GM12872 (cell line): ENCODE measurements around the gene FMN2.

ENCODE experiments used
- TF ChIP-seq, protein P1 (sequence below): IDR thresholded peaks from 3 replicates; pipeline ENCODE4 v1.5.1; 2011; ENCODE audit warnings: low read depth, mild to moderate bottlenecking, low read length, moderate library complexity; ENCODE audit not compliant: insufficient read depth

Gene FMN2

DNA sequence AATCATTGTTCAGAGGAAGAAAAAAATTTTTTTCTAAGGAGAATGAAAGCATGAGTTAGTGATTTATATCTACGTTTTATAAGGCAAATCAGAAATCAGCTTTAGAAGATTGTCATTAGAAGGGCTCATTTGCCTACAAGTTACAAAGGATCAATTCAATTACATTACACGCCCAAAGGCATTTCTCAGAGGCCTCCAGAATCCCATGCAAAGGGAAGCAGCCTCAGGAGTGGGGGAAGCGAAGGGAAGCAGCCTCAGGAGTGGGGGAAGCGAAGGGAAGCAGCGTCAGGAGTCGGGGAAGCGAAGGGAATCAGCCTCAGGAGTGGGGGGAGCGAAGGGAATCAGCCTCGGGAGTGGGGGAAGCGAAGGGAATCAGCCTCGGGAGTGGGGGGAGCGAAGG lies 314.1 kb downstream of the FMN2 start:
- TF ChIP-seq, protein P1, sequence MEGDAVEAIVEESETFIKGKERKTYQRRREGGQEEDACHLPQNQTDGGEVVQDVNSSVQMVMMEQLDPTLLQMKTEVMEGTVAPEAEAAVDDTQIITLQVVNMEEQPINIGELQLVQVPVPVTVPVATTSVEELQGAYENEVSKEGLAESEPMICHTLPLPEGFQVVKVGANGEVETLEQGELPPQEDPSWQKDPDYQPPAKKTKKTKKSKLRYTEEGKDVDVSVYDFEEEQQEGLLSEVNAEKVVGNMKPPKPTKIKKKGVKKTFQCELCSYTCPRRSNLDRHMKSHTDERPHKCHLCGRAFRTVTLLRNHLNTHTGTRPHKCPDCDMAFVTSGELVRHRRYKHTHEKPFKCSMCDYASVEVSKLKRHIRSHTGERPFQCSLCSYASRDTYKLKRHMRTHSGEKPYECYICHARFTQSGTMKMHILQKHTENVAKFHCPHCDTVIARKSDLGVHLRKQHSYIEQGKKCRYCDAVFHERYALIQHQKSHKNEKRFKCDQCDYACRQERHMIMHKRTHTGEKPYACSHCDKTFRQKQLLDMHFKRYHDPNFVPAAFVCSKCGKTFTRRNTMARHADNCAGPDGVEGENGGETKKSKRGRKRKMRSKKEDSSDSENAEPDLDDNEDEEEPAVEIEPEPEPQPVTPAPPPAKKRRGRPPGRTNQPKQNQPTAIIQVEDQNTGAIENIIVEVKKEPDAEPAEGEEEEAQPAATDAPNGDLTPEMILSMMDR, result no peak

DNA sequence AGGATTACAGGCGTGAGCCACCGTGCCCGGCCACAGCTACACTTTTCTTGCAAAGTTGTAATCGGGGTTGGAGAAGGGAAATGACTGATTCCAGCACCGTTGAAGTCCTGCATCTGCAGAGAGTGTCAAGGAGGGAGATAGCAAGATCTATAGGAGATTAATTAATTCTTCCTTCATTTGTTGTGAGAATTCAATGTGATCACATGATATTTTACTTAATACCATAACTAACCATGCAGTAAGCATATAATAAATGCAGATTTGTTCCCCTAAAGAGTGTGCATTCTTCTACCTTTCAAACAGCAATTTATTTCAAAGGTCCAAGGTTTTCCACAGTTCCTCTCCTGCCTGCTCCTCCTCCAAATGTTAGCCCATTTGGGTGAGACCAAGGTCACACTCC lies 315.7 kb downstream of the FMN2 start:
- TF ChIP-seq, protein P1, result no peak

DNA sequence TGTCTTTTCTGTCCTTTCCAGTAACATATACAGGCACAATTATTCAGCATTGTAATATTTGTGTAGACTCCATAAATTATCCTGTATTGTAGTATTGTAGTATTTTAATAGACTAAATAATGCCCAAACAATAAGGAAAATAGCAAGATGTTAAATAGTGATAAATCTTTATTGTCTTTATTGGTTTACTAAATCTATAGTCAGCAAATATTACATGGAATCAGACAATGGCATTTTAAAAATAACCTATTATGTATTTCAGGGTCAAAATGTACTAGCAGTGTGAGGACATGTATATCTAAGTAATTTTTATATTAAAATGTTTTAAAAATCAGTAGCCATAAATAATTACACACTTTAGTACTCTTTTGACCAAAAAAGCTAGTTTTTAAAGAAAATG lies 317.9 kb downstream of the FMN2 start:
- TF ChIP-seq, protein P1, result no peak

DNA sequence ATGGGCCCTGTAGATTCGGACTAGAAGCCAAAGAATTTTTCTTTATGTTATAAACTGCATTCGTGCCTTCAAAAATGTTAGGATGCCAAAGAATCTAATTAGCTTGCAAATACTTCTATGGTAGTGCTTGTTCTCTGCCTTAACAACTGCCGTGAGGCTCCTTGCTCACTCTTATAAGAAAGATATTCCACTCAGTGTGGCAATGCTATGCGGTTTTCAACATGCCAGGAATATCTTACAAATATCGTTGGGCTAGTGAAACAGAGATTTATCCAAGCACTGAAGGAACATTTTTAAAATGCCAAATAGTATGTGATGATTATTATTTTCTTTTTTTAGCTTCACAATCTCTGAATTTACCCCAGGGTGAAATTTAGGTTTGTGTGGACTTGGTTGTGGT lies 322.0 kb downstream of the FMN2 start:
- TF ChIP-seq, protein P1, result no peak

DNA sequence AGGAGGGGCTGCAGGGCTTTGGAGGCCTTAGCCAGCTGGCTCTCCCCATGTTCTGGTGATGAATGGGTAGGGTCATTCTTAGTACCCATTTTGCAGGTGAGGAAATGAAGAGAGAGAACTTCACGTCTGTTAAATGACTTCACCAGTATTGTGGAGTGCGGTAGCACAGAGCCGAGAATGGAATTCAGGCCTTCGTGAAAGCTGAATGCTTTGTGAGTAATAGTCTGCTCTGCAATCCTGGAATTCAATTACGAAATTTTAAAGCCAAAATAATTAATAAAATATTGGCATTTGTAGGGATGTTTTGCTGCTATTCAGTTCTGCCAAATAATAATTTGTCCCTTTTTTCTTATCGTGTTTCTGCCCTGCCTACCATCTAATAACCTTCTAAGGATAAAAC lies 322.6 kb downstream of the FMN2 start:
- TF ChIP-seq, protein P1, result no peak

DNA sequence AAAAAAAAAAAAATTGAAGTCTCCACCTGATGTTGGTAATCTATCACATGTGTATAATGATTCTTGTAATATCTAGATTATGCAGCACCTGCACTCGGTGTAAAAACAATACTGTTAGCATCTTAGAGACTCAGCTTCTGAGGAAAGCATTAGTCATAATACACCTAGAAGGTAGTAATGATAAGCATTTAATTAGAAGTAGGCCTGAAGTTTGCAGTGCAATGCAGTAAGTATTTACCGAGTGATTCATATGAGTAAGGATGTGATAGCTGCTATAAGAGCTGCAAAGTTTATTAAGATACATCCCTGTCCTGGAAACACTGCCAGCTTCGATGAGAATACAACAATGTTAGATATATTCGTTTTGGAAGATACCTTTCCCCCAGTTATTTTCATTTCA lies 323.8 kb downstream of the FMN2 start:
- TF ChIP-seq, protein P1, result no peak

DNA sequence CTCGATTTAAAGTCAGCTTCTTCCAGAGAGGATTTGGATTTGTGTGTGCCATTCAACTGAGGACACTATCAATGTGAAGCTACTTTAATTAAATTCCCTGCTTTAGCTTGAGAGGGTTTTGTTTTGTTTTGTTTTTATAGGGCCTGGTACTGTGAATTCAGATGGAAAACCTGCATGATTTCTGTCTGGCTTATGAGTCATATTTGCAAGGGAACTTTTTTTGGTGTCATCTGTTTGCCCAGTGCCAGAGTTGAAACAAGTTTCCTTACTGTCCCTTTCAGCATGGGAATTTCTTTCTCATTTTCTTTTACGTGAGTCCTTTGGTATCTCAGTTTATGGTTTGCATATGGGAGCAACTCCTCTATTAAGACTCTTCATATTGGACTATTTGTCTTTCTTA lies 325.6 kb downstream of the FMN2 start:
- TF ChIP-seq, protein P1, result no peak

DNA sequence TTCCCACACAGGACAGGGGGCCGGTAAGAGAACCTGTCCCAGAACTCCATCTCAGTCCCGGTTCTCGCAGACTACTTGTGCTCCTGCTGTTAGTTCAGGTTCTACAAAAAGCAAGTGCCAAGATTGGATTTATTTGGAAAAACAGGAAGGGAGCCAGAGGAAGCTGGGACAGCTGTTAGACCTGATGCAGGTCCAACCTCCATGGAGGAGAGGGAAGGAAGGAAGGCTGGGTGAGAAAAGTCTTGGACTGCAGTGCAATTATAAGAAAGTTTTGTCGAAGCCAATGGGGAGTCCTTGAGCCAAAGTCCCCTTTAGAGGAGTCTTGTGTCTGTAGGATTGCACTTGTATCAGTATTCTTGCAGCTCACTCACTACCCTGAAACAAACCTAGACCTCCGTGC lies 329.1 kb downstream of the FMN2 start:
- TF ChIP-seq, protein P1, result no peak
